Midbrain (tissue), 1 donor: ENCODE measurements around the gene SH3RF3.
"Not testable (repeated sequence)": the region's sequence is repeated elsewhere in the genome, so short reads cannot be mapped to it uniquely, and the experiment has no call there.

Experiments
- DNase-seq: peaks from one replicate; lab custom pipeline; 2025; lab: John Stamatoyannopoulos, UW

SH3RF3 gene

GRCh38 chr2:109527846-109528705 is 399.1 kb downstream of the SH3RF3 start:
- no peak for DNase-seq

GRCh38 chr2:109528811-109529501 is 400.0 kb downstream of the SH3RF3 start:
- no peak for DNase-seq

GRCh38 chr2:109529532-109530449 is 400.8 kb downstream of the SH3RF3 start:
- DNase-seq, result no peak

GRCh38 chr2:109530712-109531111 is 401.7 kb downstream of the SH3RF3 start:
- no peak for DNase-seq

GRCh38 chr2:109531221-109531620 is 402.2 kb downstream of the SH3RF3 start:
- DNase-seq, result no peak

- DNase-seq, result no peak
Measured at GRCh38 chr2:109531896-109532727, 403.1 kb downstream of the SH3RF3 start.

- no peak for DNase-seq
Measured at GRCh38 chr2:109532728-109533076, 403.7 kb downstream of the SH3RF3 start.

- no peak for DNase-seq
Measured at GRCh38 chr2:109533823-109534222, 404.8 kb downstream of the SH3RF3 start.

- no peak for DNase-seq
Measured at GRCh38 chr2:109535217-109535946, 406.4 kb downstream of the SH3RF3 start.

GRCh38 chr2:109536556-109536955 is 407.6 kb downstream of the SH3RF3 start:
- DNase-seq, result not testable (repeated sequence)

- DNase-seq, result no peak
Measured at GRCh38 chr2:109537565-109538222, 408.7 kb downstream of the SH3RF3 start.

- no peak for DNase-seq
Measured at GRCh38 chr2:109538546-109538945, 409.5 kb downstream of the SH3RF3 start.

GRCh38 chr2:109542384-109542783 is 413.4 kb downstream of the SH3RF3 start:
- no peak for DNase-seq

- peak; percentile 75 for DNase-seq
Measured at GRCh38 chr2:109545828-109546713, 417.1 kb downstream of the SH3RF3 start.

GRCh38 chr2:109547280-109547679 is 418.3 kb downstream of the SH3RF3 start:
- no peak for DNase-seq

GRCh38 chr2:109549016-109549590 is 420.1 kb downstream of the SH3RF3 start:
- no peak for DNase-seq
